Measurements from ENCODE around the gene FLNB. TPM values are rescaled to one million over a fixed set of nuclear protein-coding genes. Genes with fewer than 3 reads are reported as not detected.

Gene FLNB
- total and polyA plus RNA-seq, 2 experiments from 2014 or later, result 69.4 to 172 TPM

- H3K79me2 ChIP-seq, result no peaks in the 10 kb centered on the region
- no peak for TF ChIP-seq EZH2phosphoT487 (IDR thresholded peaks at IDR 0.05; ENCODE audit: low read depth, severe bottlenecking, unreplicated experiment)
- TF ChIP-seq CTCF (IDR thresholded peaks at IDR 0.05; ENCODE audit: poor library complexity), result no peak
- TF ChIP-seq EZH2 (IDR thresholded peaks at IDR 0.05; ENCODE audit: borderline replicate concordance), result no peak
- H3K36me3 ChIP-seq (replicated peaks; ENCODE audit: insufficient read depth, low read depth), result no peaks in the 10 kb centered on the region
- H4K20me1 ChIP-seq (ENCODE audit: insufficient read depth, poor library complexity, severe bottlenecking), result no peaks in the 10 kb centered on the region
- H2AFZ ChIP-seq, result no peak overlapping the region
- H3K4me2 ChIP-seq, result peak overlapping the region; percentile 34
- H3K9me3 ChIP-seq (ENCODE audit: low read depth), result no peaks in the 10 kb centered on the region
- peaks cover 24% of the 10 kb centered on the region for H3K4me1 ChIP-seq (ENCODE audit: insufficient read depth)
- H3K27me3 ChIP-seq, result no peaks in the 10 kb centered on the region
- no peak overlapping the region for H3K4me3 ChIP-seq
- 74% methylated on average over 4 of the region's 4 CpGs for WGBS (ENCODE audit: low lambda C conversion rate, missing lambda C conversion rate)
- peak; percentile 73 for DNase-seq (ENCODE audit: low spot score)
- H3K27ac ChIP-seq, result peak overlapping the region; percentile 80
- no peaks in the 10 kb centered on the region for H3K9me2 ChIP-seq (replicated peaks; ENCODE audit: insufficient read depth)
Observed at GRCh38 chr3:57971975-57972374, 36.2 kb upstream of the FLNB start.

DNA sequence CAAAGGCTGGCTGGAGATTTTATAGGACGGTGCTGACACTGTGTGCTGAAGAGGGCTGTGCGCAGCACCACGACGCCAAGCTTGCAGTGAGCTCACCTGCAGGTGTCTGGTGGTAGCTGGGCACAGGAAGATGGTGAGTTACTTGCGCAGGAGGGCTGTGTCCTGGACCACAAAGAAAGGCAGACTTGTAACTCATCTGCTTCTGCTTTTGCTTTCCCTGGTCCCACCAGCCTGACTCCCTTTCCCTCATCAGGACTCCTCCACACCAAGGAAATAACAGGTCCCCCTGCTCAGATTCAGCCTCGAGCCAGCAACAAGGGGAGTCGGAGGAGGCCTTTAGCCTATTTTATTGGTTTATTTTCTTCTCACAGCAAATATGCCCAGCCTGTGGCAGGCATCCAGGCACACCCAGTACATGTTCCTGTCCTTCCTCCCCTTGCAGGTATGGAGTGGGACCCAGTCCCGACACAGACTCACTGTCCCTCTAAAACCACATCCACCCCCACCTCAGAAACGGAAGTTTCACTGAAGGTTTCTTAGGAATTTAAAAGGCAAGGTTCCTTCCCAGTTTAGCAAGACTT is 35.6 kb upstream of the FLNB start:
- H3K4me2 ChIP-seq, result peak overlapping the region; percentile 34
- no peaks in the 10 kb centered on the region for H3K79me2 ChIP-seq
- peaks cover 24% of the 10 kb centered on the region for H3K4me1 ChIP-seq (ENCODE audit: insufficient read depth)
- peak overlapping the region; percentile 80 for H3K27ac ChIP-seq
- no peak for TF ChIP-seq EZH2 (IDR thresholded peaks at IDR 0.05; ENCODE audit: borderline replicate concordance)
- TF ChIP-seq EZH2phosphoT487 (IDR thresholded peaks at IDR 0.05; ENCODE audit: low read depth, severe bottlenecking, unreplicated experiment), result no peak
- no peak for TF ChIP-seq CTCF (IDR thresholded peaks at IDR 0.05; ENCODE audit: poor library complexity)
- no peak for DNase-seq (ENCODE audit: low spot score)
- no peak overlapping the region for H2AFZ ChIP-seq
- H4K20me1 ChIP-seq (ENCODE audit: insufficient read depth, poor library complexity, severe bottlenecking), result no peaks in the 10 kb centered on the region
- H3K9me2 ChIP-seq (replicated peaks; ENCODE audit: insufficient read depth), result no peaks in the 10 kb centered on the region
- WGBS (ENCODE audit: low lambda C conversion rate, missing lambda C conversion rate), result 70% methylated on average over 9 of the region's 9 CpGs
- H3K36me3 ChIP-seq (replicated peaks; ENCODE audit: insufficient read depth, low read depth), result no peaks in the 10 kb centered on the region
- no peaks in the 10 kb centered on the region for H3K9me3 ChIP-seq (ENCODE audit: low read depth)
- H3K27me3 ChIP-seq, result no peaks in the 10 kb centered on the region
- H3K4me3 ChIP-seq, result no peak overlapping the region

DNA sequence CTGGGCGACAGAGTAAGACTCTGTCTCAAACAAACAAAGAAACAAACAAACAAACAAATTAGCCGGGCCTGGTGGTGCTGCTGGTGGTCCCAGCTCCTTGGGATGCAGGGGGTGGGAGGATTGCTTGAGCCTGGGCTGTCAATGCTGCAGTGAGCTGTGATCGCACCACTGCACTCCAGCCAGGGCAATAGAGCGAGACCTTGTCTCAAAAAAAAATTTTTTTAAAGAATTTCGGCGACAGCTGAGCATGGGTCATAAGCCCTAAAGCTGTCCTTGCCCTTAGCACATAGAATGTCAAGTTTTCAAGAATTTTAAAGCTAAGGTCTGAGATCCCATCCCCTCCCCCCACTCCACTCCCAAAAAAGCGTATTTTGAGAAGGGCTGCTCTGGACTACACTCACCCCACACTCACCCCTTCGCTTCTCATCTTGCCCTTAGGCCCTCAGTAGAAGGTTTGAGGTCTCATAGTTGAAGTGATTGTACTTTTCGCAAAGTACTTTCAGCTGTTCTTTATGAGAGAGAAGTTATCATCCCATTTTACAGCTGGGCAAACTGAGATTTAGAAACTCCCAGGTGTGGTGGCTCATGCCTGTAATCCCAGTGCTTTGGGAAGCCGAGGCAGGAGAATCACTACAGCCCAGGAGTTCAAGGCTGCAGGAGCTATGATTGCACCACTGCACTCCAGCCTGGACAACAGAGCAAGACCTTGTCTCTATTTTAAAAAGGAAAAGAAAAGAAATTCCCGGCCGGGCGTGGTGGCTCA is 34.3 kb upstream of the FLNB start:
- Histone ChIP-seq H3K4me2 (no peak overlapping the region), H3K4me1 (ENCODE audit: insufficient read depth) (peaks cover 28% of the 10 kb centered on the region), H2AFZ (no peak overlapping the region), H3K4me3 (no peak overlapping the region), H3K79me2 (no peaks in the 10 kb centered on the region), H3K27me3 (no peaks in the 10 kb centered on the region), H3K9me3 (ENCODE audit: low read depth) (no peaks in the 10 kb centered on the region), H3K9me2 (replicated peaks; ENCODE audit: insufficient read depth) (no peaks in the 10 kb centered on the region), H4K20me1 (ENCODE audit: insufficient read depth, poor library complexity, severe bottlenecking) (no peaks in the 10 kb centered on the region), H3K27ac (peak overlapping the region; percentile 80), H3K36me3 (replicated peaks; ENCODE audit: insufficient read depth, low read depth) (no peaks in the 10 kb centered on the region)
- TF ChIP-seq EZH2phosphoT487 (IDR thresholded peaks at IDR 0.05; ENCODE audit: low read depth, severe bottlenecking, unreplicated experiment), result no peak
- TF ChIP-seq CTCF (IDR thresholded peaks at IDR 0.05; ENCODE audit: poor library complexity), result no peak
- TF ChIP-seq EZH2 (IDR thresholded peaks at IDR 0.05; ENCODE audit: borderline replicate concordance), result no peak
- 95% methylated on average over 13 of the region's 13 CpGs for WGBS (ENCODE audit: low lambda C conversion rate, missing lambda C conversion rate)
- no peak for DNase-seq (ENCODE audit: low spot score)

Measured in hepatocyte (in vitro differentiated cells).